GM18873 (cell line): ENCODE measurements around the gene ABCC5.
"Not testable (repeated sequence)": the region's sequence is repeated elsewhere in the genome, so short reads cannot be mapped to it uniquely, and the experiment has no call there.

ENCODE experiments used
- ATAC-seq: cut with Tn5 transposase; IDR thresholded peaks from one replicate; pipeline ENCODE4 v1.9.1; 2021; ENCODE audit warnings: mild to moderate bottlenecking, moderate library complexity, moderate number of reproducible peaks; ENCODE audit not compliant: unreplicated experiment, low FRiP score

Gene ABCC5

GRCh38 chr3:184017672-184018423, at the start of gene ABCC5:
Gene ABCC5, minus strand, starts transcription at chr3:184017884. Its CDS starts 3,492 bp downstream, at chr3:184014392.
- ATAC-seq = peak; percentile 93

DNA sequence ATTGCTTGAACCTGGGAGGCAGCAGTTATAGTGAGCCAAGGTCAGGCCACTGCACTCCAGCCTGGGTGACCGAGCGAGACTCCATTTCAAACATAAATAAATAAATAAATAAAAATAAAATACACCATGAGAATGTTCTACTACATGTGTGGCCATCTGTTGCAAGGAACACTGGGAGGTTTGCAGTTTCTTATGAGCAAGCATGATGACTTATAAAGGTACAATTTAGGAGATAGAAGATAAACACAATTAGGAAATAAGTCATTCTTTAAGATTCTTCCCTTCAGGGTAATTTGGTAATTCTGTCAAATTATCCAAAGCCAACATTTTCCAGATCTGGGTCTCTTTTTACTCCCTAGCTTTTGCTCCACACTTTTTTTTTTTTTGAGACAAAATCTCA, 48.5 kb upstream of the ABCC5 start:
- ATAC-seq = no peak

GRCh38 chr3:184062637-184063036, 45.0 kb upstream of the ABCC5 start:
- ATAC-seq = no peak

DNA sequence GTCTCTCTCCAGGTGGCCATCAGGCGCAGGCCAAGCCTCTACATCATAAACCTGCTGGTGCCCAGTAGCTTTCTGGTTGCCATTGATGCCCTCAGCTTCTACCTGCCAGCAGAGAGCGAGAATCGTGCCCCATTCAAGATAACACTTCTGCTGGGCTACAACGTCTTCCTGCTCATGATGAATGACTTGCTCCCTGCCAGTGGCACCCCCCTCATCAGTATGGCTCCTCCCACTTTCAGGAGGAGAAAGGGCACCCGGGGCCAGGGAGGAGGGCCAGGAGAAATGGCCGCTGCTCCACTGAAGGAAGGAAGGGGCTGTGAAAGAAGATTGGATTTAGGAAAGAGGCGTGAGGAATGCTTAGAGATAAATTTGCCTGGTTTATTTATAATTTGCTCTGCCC, 41.7 kb upstream of the ABCC5 start:
- ATAC-seq = no peak

- ATAC-seq = no peak
Observed at GRCh38 chr3:184058029-184058428, 40.3 kb upstream of the ABCC5 start.

- ATAC-seq = no peak
Observed at GRCh38 chr3:184052767-184053166, 35.1 kb upstream of the ABCC5 start, which contains the start of gene HTR3C. Gene HTR3C, plus strand, starts transcription at chr3:184053047. Its CDS starts 34 bp downstream, at chr3:184053081.

DNA sequence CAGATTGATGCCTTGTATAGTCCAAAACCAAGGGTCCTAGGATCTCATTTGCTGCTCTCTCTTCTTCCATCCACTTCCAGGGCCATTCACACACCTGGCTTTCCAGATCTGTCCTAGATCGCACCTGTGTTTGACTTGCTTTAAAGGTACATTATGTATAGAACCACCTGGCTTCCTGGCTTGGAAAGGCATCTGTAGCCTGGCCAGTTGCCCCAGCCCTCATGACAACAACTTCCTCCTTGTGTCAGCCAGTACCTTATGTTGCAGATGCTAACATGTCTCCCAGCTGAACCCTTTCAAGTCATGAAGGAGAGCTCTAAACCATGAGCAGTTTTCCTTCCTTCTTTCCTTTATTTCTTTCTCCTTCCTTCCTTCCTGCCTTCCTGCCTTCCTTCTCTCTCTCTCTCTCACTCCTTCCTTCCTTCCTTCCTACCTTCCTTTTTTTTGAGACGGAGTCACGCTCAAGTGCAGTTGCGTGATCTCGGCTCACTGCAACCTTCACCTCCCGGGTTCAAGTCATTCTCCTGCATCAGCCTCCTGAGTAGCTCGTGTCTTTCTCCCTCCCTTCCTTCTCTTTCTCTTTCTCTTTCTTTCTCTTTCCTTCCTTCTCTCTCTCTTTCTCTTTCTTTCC, 32.6 kb upstream of the ABCC5 start:
- ATAC-seq = no peak

- ATAC-seq = no peak
Observed at GRCh38 chr3:184045995-184046394, 28.3 kb upstream of the ABCC5 start.

GRCh38 chr3:184042617-184043016, 24.9 kb upstream of the ABCC5 start:
- ATAC-seq = no peak

- no peak for ATAC-seq
Observed at GRCh38 chr3:184040010-184040409, 22.3 kb upstream of the ABCC5 start.

- ATAC-seq = no peak
Observed at GRCh38 chr3:184039414-184039813, 21.7 kb upstream of the ABCC5 start.

DNA sequence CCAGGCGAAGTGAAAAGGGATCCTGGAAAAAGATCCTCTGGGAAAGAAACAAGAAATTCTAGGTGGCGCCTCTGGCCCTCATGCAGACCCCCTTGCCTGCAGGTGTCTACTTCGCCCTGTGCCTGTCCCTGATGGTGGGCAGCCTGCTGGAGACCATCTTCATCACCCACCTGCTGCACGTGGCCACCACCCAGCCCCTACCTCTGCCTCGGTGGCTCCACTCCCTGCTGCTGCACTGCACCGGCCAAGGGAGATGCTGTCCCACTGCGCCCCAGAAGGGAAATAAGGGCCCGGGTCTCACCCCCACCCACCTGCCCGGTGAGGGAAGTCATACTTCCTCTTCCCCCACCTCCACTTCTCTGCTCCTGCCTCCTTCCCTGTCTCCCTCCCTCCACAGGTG, 20.6 kb upstream of the ABCC5 start:
- ATAC-seq = not testable (repeated sequence)

DNA sequence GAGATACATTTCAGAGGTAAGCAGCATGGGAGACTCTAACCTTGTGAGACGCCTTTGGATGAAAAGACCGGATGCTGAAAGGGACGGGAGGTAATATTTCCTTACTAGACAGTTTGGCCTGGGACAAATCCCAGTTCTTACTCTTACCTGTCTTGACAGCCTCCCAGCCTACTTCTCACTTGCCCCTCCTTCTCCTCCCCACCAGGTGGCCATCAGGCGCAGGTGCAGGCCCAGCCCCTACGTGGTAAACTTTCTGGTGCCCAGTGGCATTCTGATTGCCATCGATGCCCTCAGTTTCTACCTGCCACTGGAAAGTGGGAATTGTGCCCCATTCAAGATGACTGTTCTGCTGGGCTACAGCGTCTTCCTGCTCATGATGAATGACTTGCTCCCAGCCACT, 20.1 kb upstream of the ABCC5 start:
- no peak for ATAC-seq

DNA sequence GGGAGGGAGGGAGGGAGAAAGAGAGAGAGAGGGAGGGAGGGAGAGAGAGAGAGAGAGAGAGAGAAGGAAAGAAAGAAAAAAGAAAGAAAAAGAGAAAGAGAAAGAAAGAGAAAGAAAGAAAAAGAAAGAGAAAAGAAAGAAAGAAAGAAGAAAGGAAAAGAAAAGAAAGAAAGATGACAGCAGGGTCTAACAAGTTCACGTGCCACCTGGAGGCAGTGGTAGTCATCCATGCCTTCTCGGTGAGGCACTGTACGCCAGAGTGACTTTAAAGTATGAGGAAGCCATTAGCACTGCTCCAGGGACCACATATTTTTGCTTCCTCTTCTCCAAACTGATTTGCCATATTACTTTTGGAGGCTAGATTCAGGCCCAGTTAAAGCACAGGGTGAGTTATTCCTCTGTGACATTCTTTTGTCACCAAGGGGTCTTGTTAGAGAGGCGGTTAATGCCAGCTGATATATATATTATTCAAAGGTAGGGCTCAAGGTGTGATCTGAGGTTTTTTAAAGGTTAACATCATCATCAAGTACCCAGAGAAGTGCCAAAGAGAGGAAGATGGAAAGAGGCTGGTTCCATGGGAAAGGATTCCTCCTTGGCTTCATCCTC, 13.6 kb upstream of the ABCC5 start, which contains the start of gene HTR3D:
Gene HTR3D, plus strand, starts transcription at position 556 of the 606 bp plus-strand sequence. Its CDS starts 0 bp downstream, at position 556.
- ATAC-seq = no peak

DNA sequence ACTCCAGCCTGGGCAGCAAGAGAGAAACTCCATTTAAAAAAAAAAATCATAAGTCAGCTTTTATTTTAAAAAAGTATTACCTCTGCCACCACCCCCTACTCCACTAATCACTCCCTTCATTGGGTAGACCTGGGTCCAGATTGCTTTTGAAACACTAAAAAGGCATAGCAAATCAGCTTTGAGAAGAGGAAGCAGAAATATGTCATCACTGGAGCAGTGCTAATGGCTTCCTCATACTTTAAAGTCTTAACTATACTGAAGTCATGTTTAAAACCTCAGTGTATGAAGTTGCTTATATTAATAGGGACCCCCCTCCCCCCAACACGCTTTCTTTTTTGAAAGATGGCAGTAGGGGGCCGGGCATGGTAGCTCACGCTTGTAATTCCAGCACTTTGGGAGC, 12.9 kb upstream of the ABCC5 start:
- no peak for ATAC-seq

DNA sequence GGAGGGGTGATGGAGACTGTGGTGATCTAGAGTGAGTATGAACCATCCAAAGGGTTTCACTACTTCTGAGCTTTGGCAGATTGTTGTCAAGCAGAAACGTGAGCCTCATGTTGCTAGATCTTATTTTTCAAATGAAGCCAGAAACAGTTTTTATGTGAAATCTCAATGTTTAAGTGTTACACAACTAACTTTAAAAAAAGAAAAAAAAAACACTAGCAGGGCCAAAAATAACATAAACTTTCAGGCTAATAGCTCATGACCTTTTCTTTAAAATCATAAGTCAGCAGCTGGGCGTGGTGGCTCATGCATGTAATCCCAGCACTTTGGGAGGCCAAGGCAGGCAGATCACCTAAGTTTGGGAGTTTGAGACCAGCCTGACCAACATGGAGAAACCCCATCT, 11.8 kb upstream of the ABCC5 start:
- ATAC-seq = no peak

GRCh38 chr3:184028275-184028890, 10.7 kb upstream of the ABCC5 start:
- ATAC-seq = not testable (repeated sequence)

DNA sequence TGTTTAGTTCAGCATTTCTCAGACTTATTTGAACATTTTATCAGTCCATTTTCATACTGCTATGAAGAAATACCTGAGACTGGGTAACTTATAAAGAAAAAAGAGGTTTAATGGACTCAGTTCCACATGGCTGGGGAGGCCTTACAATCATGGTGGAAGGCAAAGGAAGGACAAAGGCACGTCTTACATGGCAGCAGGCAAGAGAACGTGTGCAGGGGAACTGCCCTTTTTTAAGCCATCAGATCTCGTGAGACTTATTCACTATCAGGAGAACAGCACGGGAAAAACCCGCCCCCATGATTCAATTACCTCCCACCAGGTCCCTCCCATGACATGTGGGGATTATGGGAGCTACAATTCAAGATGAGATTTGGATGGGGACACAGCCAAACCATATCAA, 7.6 kb upstream of the ABCC5 start:
- not testable (repeated sequence) for ATAC-seq

DNA sequence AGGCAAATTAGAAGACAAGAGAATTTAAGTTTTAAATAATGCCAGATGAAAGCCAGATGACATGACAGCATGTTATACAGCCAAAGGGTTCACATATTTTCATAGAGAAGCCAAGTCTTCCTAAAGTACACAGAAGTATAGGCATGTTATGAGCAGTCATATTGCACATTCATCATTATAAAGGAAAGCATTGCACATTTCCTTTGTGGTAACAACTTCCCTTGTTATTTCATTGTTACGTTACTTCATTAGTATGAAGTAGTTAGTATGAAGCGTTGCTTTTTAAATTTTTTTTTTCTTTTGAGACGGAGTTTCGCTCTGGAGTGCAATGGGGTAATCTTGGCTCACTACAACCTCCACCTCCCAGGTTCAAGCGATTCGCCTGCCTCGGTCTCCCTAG, 4.6 kb upstream of the ABCC5 start:
- ATAC-seq = no peak

GRCh38 chr3:184018424-184018973, 815 bp upstream of the ABCC5 start:
- ATAC-seq = no peak
